GM19035 (cell line): ENCODE results near the gene WDR27.
"Not testable (repeated sequence)": the region's sequence is repeated elsewhere in the genome, so short reads cannot be mapped to it uniquely, and the experiment has no call there.

Source experiments
- ATAC-seq: cut with Tn5 transposase; IDR thresholded peaks from one replicate; pipeline ENCODE4 v1.9.1; 2021; ENCODE audit not compliant: unreplicated experiment

The WDR27 gene

GRCh38 chr6:169452117-169452868, 249.5 kb downstream of the WDR27 start:
- ATAC-seq, result no peak

GRCh38 chr6:169451065-169451838, 250.6 kb downstream of the WDR27 start:
- no peak for ATAC-seq

- no peak for ATAC-seq
Measured at GRCh38 chr6:169450097-169450496, 251.7 kb downstream of the WDR27 start.

- ATAC-seq, result no peak
Measured at GRCh38 chr6:169449221-169449620, 252.6 kb downstream of the WDR27 start.

- no peak for ATAC-seq
Measured at GRCh38 chr6:169445661-169446581, 255.9 kb downstream of the WDR27 start.

- no peak for ATAC-seq
Measured at GRCh38 chr6:169445227-169445626, 256.6 kb downstream of the WDR27 start.

- ATAC-seq, result no peak
Measured at GRCh38 chr6:169441292-169441691, 260.5 kb downstream of the WDR27 start.

GRCh38 chr6:169439710-169440109, 262.1 kb downstream of the WDR27 start:
- ATAC-seq, result no peak

GRCh38 chr6:169434554-169434953, 267.3 kb downstream of the WDR27 start:
- ATAC-seq, result not testable (repeated sequence)

- no peak for ATAC-seq
Measured at GRCh38 chr6:169429001-169429400, 272.8 kb downstream of the WDR27 start.

- no peak for ATAC-seq
Measured at GRCh38 chr6:169428532-169428931, 273.3 kb downstream of the WDR27 start.

GRCh38 chr6:169427856-169428255, 274.0 kb downstream of the WDR27 start:
- no peak for ATAC-seq

GRCh38 chr6:169426611-169427010, 275.2 kb downstream of the WDR27 start:
- no peak for ATAC-seq

GRCh38 chr6:169425628-169426370, 276.0 kb downstream of the WDR27 start:
- no peak for ATAC-seq

- no peak for ATAC-seq
Measured at GRCh38 chr6:169424821-169425240, 277.0 kb downstream of the WDR27 start.

GRCh38 chr6:169424149-169424804, 277.6 kb downstream of the WDR27 start:
- ATAC-seq, result no peak

GRCh38 chr6:169421586-169422264, 280.1 kb downstream of the WDR27 start:
- ATAC-seq, result no peak

- no peak for ATAC-seq
Measured at GRCh38 chr6:169420912-169421543, 280.8 kb downstream of the WDR27 start.

GRCh38 chr6:169417101-169417500, 284.7 kb downstream of the WDR27 start:
- ATAC-seq, result no peak
